ENCODE data around the gene SLC5A6. TPM values are rescaled to one million over a fixed set of nuclear protein-coding genes. Genes with fewer than 3 reads are reported as not detected.
A peak's percentile ranks its signal among the peaks of the same experiment; 100 is the strongest.

Gene SLC5A6
- total RNA-seq, 2 donors from 2014 or later, result 17.4 to 34.6 TPM

DNA sequence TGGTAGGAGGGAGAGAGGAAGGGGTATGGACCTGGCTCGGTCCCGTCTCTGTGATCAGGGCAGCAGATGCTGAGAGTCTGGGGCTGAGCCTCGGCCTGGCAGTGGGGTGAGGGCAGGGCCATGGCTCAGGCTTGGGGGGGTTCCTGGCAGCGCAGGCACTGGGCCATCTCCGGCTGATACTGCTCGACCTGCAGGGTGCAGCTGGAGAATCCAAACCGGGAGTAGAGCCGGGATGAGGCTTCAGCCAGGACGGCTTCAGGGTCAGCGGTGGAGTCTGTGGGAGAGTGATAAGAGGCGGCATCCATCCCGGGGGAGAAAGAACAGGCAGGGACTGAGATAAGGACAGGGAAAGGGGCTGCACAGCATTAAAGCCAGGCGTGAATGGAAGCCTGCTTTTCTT is 43.1 kb upstream of the SLC5A6 start:
- TF ChIP-seq, protein P1, sequence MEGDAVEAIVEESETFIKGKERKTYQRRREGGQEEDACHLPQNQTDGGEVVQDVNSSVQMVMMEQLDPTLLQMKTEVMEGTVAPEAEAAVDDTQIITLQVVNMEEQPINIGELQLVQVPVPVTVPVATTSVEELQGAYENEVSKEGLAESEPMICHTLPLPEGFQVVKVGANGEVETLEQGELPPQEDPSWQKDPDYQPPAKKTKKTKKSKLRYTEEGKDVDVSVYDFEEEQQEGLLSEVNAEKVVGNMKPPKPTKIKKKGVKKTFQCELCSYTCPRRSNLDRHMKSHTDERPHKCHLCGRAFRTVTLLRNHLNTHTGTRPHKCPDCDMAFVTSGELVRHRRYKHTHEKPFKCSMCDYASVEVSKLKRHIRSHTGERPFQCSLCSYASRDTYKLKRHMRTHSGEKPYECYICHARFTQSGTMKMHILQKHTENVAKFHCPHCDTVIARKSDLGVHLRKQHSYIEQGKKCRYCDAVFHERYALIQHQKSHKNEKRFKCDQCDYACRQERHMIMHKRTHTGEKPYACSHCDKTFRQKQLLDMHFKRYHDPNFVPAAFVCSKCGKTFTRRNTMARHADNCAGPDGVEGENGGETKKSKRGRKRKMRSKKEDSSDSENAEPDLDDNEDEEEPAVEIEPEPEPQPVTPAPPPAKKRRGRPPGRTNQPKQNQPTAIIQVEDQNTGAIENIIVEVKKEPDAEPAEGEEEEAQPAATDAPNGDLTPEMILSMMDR (IDR thresholded peaks at IDR 0.05), result no peak
- TF ChIP-seq POLR2A (IDR thresholded peaks at IDR 0.05), result no peak
- no peaks in the 10 kb centered on the region for H3K27me3 ChIP-seq
- H3K36me3 ChIP-seq (replicated peaks in 1 of 2; ENCODE audit: insufficient read depth in 1 of 2, low read depth in 2 of 2), result no peaks in the 10 kb centered on the region
- peaks cover 3% of the 10 kb centered on the region for H3K4me1 ChIP-seq
- ATAC-seq, result no peak
- no peak for DNase-seq
- WGBS, 2 donors, result 16 to 31% methylated on average over 8 to 11 of the region's 13 CpGs
- intact Hi-C loops (cut with DNase I), result no loop called here
- no peak overlapping the region for H3K27ac ChIP-seq
- no peak overlapping the region for H3K4me3 ChIP-seq
- H3K9me3 ChIP-seq, result no peaks in the 10 kb centered on the region

DNA sequence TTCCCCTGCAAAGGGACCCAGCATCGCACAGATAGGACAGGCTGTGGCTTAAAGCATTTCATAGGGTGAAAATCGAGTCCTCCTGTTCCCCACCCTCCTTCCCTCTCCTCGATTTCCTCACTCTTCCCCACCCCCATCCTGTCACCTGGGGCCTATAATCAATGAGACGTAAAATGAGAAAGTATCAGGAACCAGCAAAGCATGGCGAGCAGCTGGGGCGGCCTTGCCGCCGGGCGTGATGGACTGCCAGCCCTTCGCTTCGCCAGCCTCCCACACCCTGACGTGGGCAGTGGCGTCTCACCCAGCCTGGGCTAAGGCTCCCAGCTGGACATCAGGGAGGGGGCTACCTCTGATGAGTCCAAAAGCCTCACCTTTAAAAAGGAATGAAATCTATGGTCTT is 39.7 kb upstream of the SLC5A6 start:
- TF ChIP-seq, protein P1 (IDR thresholded peaks at IDR 0.05), result no peak
- no peak for TF ChIP-seq POLR2A (IDR thresholded peaks at IDR 0.05)
- no peak overlapping the region for H3K27ac ChIP-seq
- WGBS, 2 donors, result 80 to 81% methylated on average over 13 of the region's 13 CpGs
- H3K9me3 ChIP-seq, result no peaks in the 10 kb centered on the region
- intact Hi-C loops (cut with DNase I), result no loop called here
- ATAC-seq, result no peak
- no peak overlapping the region for H3K4me3 ChIP-seq
- H3K27me3 ChIP-seq, result no peaks in the 10 kb centered on the region
- no peaks in the 10 kb centered on the region for H3K36me3 ChIP-seq (replicated peaks in 1 of 2; ENCODE audit: insufficient read depth in 1 of 2, low read depth in 2 of 2)
- peaks cover 11% of the 10 kb centered on the region for H3K4me1 ChIP-seq
- no peak for DNase-seq

DNA sequence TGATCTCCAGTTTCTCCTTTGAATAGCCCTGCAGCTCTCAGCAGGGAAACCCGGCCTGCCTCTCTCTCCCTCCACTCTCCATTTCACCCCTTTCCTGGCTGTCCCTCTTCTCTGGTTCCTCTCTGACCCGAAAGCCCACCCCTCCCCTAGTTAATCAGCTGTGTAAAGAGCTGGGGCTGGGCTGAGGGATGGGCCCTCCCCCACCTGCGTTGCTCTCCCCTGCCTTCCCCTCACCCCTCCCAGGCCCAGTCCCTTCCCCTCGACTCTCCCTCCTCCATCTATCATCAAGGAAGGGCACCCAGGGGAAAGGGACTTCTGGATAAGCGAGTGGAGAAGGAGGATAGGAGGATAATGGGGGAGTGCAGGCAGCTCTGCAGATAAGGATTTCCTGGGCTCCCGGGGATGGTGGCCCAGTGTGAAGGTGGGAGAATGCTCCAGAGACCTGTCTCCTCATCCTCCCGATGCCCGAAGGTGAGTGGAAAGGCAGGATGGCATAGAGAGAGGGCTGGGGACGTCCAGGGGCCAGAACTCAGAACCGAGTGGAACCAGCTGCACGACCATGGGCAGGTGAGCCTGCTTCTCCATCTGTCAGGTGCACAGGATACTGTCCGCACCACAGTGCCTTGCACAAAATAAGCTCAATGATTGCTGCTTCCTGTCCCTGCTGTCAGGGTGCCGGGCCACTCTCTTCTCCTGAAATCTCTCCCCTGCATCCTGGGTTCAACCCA is 38.7 kb upstream of the SLC5A6 start:
- H3K4me1 ChIP-seq, result peaks cover 11% of the 10 kb centered on the region
- ATAC-seq, result no peak
- H3K36me3 ChIP-seq (replicated peaks in 1 of 2; ENCODE audit: insufficient read depth in 1 of 2, low read depth in 2 of 2), result no peaks in the 10 kb centered on the region
- H3K27ac ChIP-seq, result no peak overlapping the region
- DNase-seq, result no peak
- TF ChIP-seq POLR2A (IDR thresholded peaks at IDR 0.05), result no peak
- TF ChIP-seq, protein P1 (IDR thresholded peaks at IDR 0.05), result no peak
- no peaks in the 10 kb centered on the region for H3K27me3 ChIP-seq
- no peaks in the 10 kb centered on the region for H3K9me3 ChIP-seq
- no peak overlapping the region for H3K4me3 ChIP-seq
- intact Hi-C loops (cut with DNase I), result no loop called here
- WGBS, 2 donors, result 61 to 67% methylated on average over 12 to 13 of the region's 13 CpGs

DNA sequence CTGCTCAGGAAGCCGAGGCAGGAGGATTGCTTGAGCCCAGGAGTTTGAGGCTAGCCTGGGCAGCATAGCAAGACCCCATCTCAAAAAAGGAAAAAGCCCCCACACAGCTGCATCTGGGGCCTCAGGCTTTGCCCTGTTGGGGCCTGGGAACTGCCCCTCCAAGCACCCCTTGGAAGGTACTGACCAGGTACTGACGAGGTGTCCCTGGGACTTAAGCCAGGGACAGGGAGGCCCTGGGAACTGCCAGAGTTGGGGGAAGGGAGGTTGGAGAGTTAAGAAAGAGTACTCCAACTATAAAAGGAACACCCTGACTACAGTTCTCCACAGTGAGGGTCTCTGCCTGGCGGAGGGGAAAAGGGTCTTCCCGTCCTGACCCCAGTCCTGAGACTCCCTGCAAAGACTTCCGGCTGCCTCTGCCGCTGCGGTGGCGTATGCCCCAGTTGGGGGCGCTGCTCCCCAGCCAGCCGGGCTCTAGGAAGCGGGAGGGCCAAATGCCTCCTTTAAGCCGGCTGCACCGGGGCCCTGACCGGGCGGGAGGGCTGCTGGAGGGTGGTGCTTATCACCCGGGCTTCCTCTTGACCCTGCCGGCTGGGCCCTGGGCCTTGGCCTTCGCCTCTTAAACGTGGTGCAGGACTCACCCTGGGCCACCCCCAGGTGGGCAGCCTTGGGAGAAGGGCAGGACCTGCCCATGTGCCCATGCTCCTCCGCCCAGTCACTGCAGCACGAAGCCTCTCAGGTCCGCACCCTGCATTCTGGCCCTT is 38.0 kb upstream of the SLC5A6 start:
- intact Hi-C loops (cut with DNase I), result no loop called here
- Histone ChIP-seq H3K36me3 (replicated peaks in 1 of 2; ENCODE audit: insufficient read depth in 1 of 2, low read depth in 2 of 2) (no peaks in the 10 kb centered on the region), H3K27me3 (no peaks in the 10 kb centered on the region), H3K4me1 (peaks cover 11% of the 10 kb centered on the region), H3K9me3 (no peaks in the 10 kb centered on the region), H3K4me3 (no peak overlapping the region), H3K27ac (no peak overlapping the region)
- ATAC-seq (peak; percentile 81), DNase-seq (peak; percentile 37 to 66 (median 53))
- WGBS, 2 donors, result 20 to 44% methylated on average over 6 to 22 of the region's 22 CpGs
- TF ChIP-seq, protein P1 (IDR thresholded peaks at IDR 0.05), result peak; percentile 47 to 71 (median 58)
- no peak for TF ChIP-seq POLR2A (IDR thresholded peaks at IDR 0.05)

All from body of pancreas (tissue), 4 donors.